PC-9 (cell line): ENCODE data around the gene BCKDHB. TPM values are rescaled to one million over a fixed set of nuclear protein-coding genes. Genes with fewer than 3 reads are reported as not detected.
"Not testable (repeated sequence)": the region's sequence is repeated elsewhere in the genome, so short reads cannot be mapped to it uniquely, and the experiment has no call there.

ENCODE experiments used
- Bru-seq: library from RNA; stranded (reverse); fragments of 400-500 nt; gene quantifications from one replicate; lab custom pipeline; 2021; lab: Mats Ljungman, UMichigan
- BruChase-seq, 2 experiments: library from RNA; stranded (reverse); fragments of 400-500 nt; gene quantifications; one replicate each; lab custom pipeline; 2021; lab: Mats Ljungman, UMichigan
- BruUV-seq: library from RNA; stranded (reverse); fragments of 400-500 nt; replicated peaks from 2 replicates; lab custom pipeline; 2021; lab: Mats Ljungman, UMichigan
- CTCF ChIA-PET: fragments of 300-600 bp; sonication (Branson Sonifier 250); formaldehyde crosslinking; loops from one replicate; lab custom pipeline; 2022; ENCODE audit warnings: antibody characterized with exemption; lab: Charles Lee
- POLR2A ChIA-PET: fragments of 300-600 bp; sonication (Branson Sonifier 250); formaldehyde crosslinking; loops from one replicate; lab custom pipeline; 2022; ENCODE audit warnings: antibody characterized with exemption; ENCODE audit not compliant: unreplicated experiment; lab: Charles Lee
- DNase-seq, 2 experiments: peaks; one replicate each; pipeline versions ENCODE4 v3.0.0 to v3.0.0-alpha.2; 2015 to 2022; ENCODE audit warnings: mixed read lengths in 1 of 2
- H2AFZ ChIP-seq: fragments of 200-600 bp; sonication (generic); 2 replicates; pipeline ENCODE4 v1.8.1; 2017; ENCODE audit warnings: antibody characterized with exemption
- H3F3A ChIP-seq: fragments of 200-600 bp; sonication (generic); 2 replicates; pipeline ENCODE4 v1.8.1; 2017; ENCODE audit warnings: antibody characterized with exemption, mild to moderate bottlenecking, low read depth; ENCODE audit not compliant: insufficient read depth
- H3K27ac ChIP-seq: fragments of 200-600 bp; sonication (generic); 2 replicates; pipeline ENCODE4 v1.6.1; 2016; ENCODE audit warnings: mixed run types
- H3K27me3 ChIP-seq: fragments of 200-600 bp; sonication (generic); 2 replicates; pipeline ENCODE4 v1.6.1; 2016; ENCODE audit warnings: low read depth, mixed run types; ENCODE audit not compliant: insufficient read depth
- H3K36me3 ChIP-seq: fragments of 200-600 bp; sonication (generic); 2 replicates; pipeline ENCODE4 v1.6.1; 2016; ENCODE audit warnings: low read depth, mixed run types
- H3K4me1 ChIP-seq: fragments of 200-600 bp; sonication (generic); replicated peaks from 2 replicates; pipeline ENCODE4 v1.6.1; 2016; ENCODE audit warnings: mixed run types; ENCODE audit not compliant: insufficient read depth
- H3K4me2 ChIP-seq: fragments of 200-600 bp; sonication (generic); 2 replicates; pipeline ENCODE4 v1.6.1; 2017; ENCODE audit warnings: mixed run types
- H3K4me3 ChIP-seq: fragments of 200-600 bp; sonication (generic); 2 replicates; pipeline ENCODE4 v1.6.1; 2016; ENCODE audit warnings: mixed run types
- H3K79me2 ChIP-seq: fragments of 200-600 bp; sonication (generic); 2 replicates; pipeline ENCODE4 v1.6.1; 2017; ENCODE audit warnings: low read depth, mixed run types
- H3K9me2 ChIP-seq: fragments of 200-600 bp; sonication (generic); 2 replicates; pipeline ENCODE4 v1.8.1; 2017; ENCODE audit warnings: mild to moderate bottlenecking; ENCODE audit not compliant: insufficient read depth
- H3K9me3 ChIP-seq: fragments of 200-600 bp; sonication (generic); 2 replicates; pipeline ENCODE4 v1.8.1; 2016; ENCODE audit warnings: low read depth; ENCODE audit not compliant: insufficient read depth
- H4K20me1 ChIP-seq: fragments of 200-600 bp; sonication (generic); 2 replicates; pipeline ENCODE4 v1.8.1; 2017; ENCODE audit not compliant: insufficient read depth
- EZH2 ChIP-seq: fragments of 200-600 bp; sonication (generic); IDR thresholded peaks from 2 replicates; pipeline ENCODE4 v1.8.0; 2017; ENCODE audit warnings: antibody characterized with exemption, low read depth
- intact Hi-C: fragments of 100-400 bp; cut with micrococcal nuclease; formaldehyde crosslinking; loops from one replicate; pipeline ENCODE4 v1.10.0; 2022; ENCODE audit not compliant: unreplicated experiment
- long read RNA-seq: library from polyadenylated mRNA; stranded (forward); transcript quantifications from one replicate; pipeline ENCODE4 v2.0.0, GENCODE V29; 2022
- total RNA-seq: library from RNA; stranded (reverse); gene quantifications from 2 replicates; pipeline ENCODE4 v1.2.3, GENCODE V29; 2021
- TF ChIP-seq, protein P1 (sequence below): fragments of 200-600 bp; sonication (generic); conservative IDR thresholded peaks from 2 replicates; pipeline ENCODE4 v1.6.1; 2017; ENCODE audit warnings: mixed run types, antibody characterized with exemption, mild to moderate bottlenecking, moderate library complexity

Gene BCKDHB
- total RNA-seq = 29.7 and 41.5 TPM in 2 replicates
- percentile 75 among the genes with signal in this experiment for Bru-seq, nascent RNA
- BruChase-seq, experiment 1, labeled RNA remaining after a 2-hour chase = percentile 80 among the genes with signal in this experiment
- BruChase-seq, experiment 2, labeled RNA remaining after a 6-hour chase = percentile 74 among the genes with signal in this experiment
- long read RNA-seq, transcript BCKDHB-201 (10 exons, 3,692 nt) = major isoform, 44 of 95 reads
- long read RNA-seq, transcript BCKDHB-202 (11 exons, 1,514 nt) = minor isoform, 29 of 95 reads
- long read RNA-seq, partial matches to known transcripts = 5 of 95 reads
- long read RNA-seq, other reads (novel, unspliced or antisense) = 17 of 95 reads

DNA sequence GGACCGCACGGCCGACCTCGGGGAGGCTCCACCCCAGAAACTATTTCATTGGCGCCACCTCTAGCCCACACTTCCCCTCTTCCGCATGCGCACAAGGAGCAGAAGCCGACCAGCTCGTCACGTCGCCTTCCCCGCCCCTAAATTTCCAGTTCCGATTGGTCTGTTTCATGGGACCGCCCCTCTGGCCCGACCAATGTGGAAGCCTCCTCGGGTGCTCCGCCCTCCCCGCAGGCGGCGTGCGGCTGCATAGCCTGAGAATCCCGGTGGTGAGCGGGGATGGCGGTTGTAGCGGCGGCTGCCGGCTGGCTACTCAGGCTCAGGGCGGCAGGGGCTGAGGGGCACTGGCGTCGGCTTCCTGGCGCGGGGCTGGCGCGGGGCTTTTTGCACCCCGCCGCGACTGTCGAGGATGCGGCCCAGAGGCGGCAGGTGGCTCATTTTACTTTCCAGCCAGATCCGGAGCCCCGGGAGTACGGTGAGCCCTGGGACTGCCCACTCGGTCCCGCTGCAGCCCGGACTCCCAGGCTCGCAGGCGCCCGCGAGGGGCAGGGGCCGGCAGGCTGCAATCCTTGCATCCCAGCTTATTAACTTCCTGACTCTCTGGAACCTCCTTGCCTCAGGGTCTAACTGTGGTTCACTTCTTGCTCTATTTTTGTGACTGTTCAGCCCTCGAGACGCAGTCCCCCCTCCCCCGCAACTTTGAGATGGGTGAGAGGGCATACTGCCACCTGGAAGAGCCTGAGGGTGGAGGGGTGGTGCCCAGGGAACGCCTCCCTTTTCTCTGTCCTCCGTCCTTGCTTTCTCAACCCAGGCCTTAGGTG, at the start of gene BCKDHB:
Gene BCKDHB, plus strand, starts transcription at position 254 of the 818 bp plus-strand sequence. Its CDS starts 23 bp downstream, at position 277.
- peak within 1 kb of the TSS; percentile 90 for H2AFZ ChIP-seq
- TF ChIP-seq, protein P1, sequence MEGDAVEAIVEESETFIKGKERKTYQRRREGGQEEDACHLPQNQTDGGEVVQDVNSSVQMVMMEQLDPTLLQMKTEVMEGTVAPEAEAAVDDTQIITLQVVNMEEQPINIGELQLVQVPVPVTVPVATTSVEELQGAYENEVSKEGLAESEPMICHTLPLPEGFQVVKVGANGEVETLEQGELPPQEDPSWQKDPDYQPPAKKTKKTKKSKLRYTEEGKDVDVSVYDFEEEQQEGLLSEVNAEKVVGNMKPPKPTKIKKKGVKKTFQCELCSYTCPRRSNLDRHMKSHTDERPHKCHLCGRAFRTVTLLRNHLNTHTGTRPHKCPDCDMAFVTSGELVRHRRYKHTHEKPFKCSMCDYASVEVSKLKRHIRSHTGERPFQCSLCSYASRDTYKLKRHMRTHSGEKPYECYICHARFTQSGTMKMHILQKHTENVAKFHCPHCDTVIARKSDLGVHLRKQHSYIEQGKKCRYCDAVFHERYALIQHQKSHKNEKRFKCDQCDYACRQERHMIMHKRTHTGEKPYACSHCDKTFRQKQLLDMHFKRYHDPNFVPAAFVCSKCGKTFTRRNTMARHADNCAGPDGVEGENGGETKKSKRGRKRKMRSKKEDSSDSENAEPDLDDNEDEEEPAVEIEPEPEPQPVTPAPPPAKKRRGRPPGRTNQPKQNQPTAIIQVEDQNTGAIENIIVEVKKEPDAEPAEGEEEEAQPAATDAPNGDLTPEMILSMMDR = no peak
- no peak for TF ChIP-seq EZH2
- ChIA-PET POLR2A (interaction anchor here (0.6 to 0.9 kb wide), 6 partner anchors 21 to 1977 kb away, joined by 3 to 9 read pairs (median 6); no protein-coding TSS in a partner anchor), CTCF (interaction anchor here (0.6 kb wide), 3 partner anchors 94 to 1934 kb away, joined by 3 to 7 read pairs (median 3); no protein-coding TSS in a partner anchor)
- peak; percentile 91 to 98 for DNase-seq
- H3K9me2 ChIP-seq = no peaks in the 10 kb centered on the region
- peak within 1 kb of the TSS; percentile 81 for H3K4me2 ChIP-seq
- H3K27ac ChIP-seq = peak within 1 kb of the TSS; percentile 63
- H4K20me1 ChIP-seq = 0 out of 2 replicates have a peak, but pooled peaks cover 3% of the 10 kb centered on the region
- H3K36me3 ChIP-seq = no peaks in the 10 kb centered on the region
- H3K4me3 ChIP-seq = peak within 1 kb of the TSS; percentile 73
- peaks cover 22% of the 10 kb centered on the region for H3K79me2 ChIP-seq
- no peaks in the 10 kb centered on the region for H3K9me3 ChIP-seq
- TSS peak; percentile 45 for BruUV-seq
- peaks cover 21% of the 10 kb centered on the region for H3K4me1 ChIP-seq
- H3F3A ChIP-seq = no peaks in the 10 kb centered on the region
- no peaks in the 10 kb centered on the region for H3K27me3 ChIP-seq
- intact Hi-C loops = loop anchor here (1.0 kb wide), 1 partner anchor 37 kb away; no protein-coding TSS in a partner anchor

GRCh38 chr6:80060774-80061173, 45.7 kb upstream of the BCKDHB start:
- no peak overlapping the region for H3K27ac ChIP-seq
- no peak overlapping the region for H2AFZ ChIP-seq
- POLR2A ChIA-PET = no interaction called here
- H3F3A ChIP-seq = no peaks in the 10 kb centered on the region
- no peaks in the 10 kb centered on the region for H3K27me3 ChIP-seq
- H3K79me2 ChIP-seq = no peaks in the 10 kb centered on the region
- H3K4me1 ChIP-seq = no peaks in the 10 kb centered on the region
- H3K4me2 ChIP-seq = no peak overlapping the region
- H3K4me3 ChIP-seq = no peak overlapping the region
- no TSS peak for BruUV-seq
- DNase-seq = no peak
- no peaks in the 10 kb centered on the region for H3K9me3 ChIP-seq
- H3K9me2 ChIP-seq = no peaks in the 10 kb centered on the region
- CTCF ChIA-PET = no interaction called here
- intact Hi-C loops = no loop called here
- H4K20me1 ChIP-seq = no peaks in the 10 kb centered on the region
- no peaks in the 10 kb centered on the region for H3K36me3 ChIP-seq
- TF ChIP-seq, protein P1 = no peak
- no peak for TF ChIP-seq EZH2

GRCh38 chr6:80068146-80068545, 38.3 kb upstream of the BCKDHB start:
- intact Hi-C loops, H3K4me1 ChIP-seq, H3K9me3 ChIP-seq, CTCF ChIA-PET, H3K4me3 ChIP-seq, H3K9me2 ChIP-seq, H2AFZ ChIP-seq, H4K20me1 ChIP-seq, H3K79me2 ChIP-seq, BruUV-seq, H3F3A ChIP-seq, DNase-seq, H3K27ac ChIP-seq, POLR2A ChIA-PET, H3K27me3 ChIP-seq, H3K36me3 ChIP-seq: not testable (repeated sequence)
- 0 out of 2 replicates have a peak overlapping the region, but pooled peaks have one; percentile 10 for H3K4me2 ChIP-seq

- H3F3A ChIP-seq, POLR2A ChIA-PET, H3K4me3 ChIP-seq, H3K9me3 ChIP-seq, H3K27ac ChIP-seq, DNase-seq, H3K4me1 ChIP-seq, H2AFZ ChIP-seq, H3K79me2 ChIP-seq, BruUV-seq, H3K4me2 ChIP-seq, H4K20me1 ChIP-seq, H3K9me2 ChIP-seq, H3K36me3 ChIP-seq, CTCF ChIA-PET, H3K27me3 ChIP-seq, intact Hi-C loops: not testable (repeated sequence)
Observed at GRCh38 chr6:80070431-80070830, 36.0 kb upstream of the BCKDHB start.
